Mesendoderm (in vitro differentiated cells): ENCODE measurements around the gene SPEF2.

Experiments
- DNase-seq: peaks from one replicate; pipeline ENCODE4 v3.0.0; 2013
- H2AK5ac ChIP-seq: 2 replicates; pipeline ENCODE4 v1.6.1; 2013; ENCODE audit warnings: low read length, inconsistent platforms
- H2BK120ac ChIP-seq: 2 replicates; pipeline ENCODE4 v1.6.1; 2013; ENCODE audit warnings: low read depth, mild to moderate bottlenecking, low read length, moderate library complexity, mixed read lengths
- H2BK15ac ChIP-seq: replicated peaks from 2 replicates; pipeline ENCODE4 v1.6.1; 2013; ENCODE audit warnings: low read depth, mild to moderate bottlenecking, moderate library complexity
- H2BK5ac ChIP-seq: 2 replicates; pipeline ENCODE4 v1.6.1; 2013; ENCODE audit warnings: low read length, inconsistent platforms
- H3K18ac ChIP-seq: 2 replicates; pipeline ENCODE4 v1.6.1; 2013; ENCODE audit warnings: mild to moderate bottlenecking, low read length, mixed read lengths
- H3K23ac ChIP-seq: one replicate; pipeline ENCODE4 v1.6.1; 2013; ENCODE audit warnings: low read length
- H3K27ac ChIP-seq: 2 replicates; pipeline ENCODE4 v1.5.1; 2013; ENCODE audit warnings: low read depth, mild to moderate bottlenecking, inconsistent platforms, low read length, moderate library complexity
- H3K27me3 ChIP-seq: 2 replicates; pipeline ENCODE4 v1.6.1; 2013; ENCODE audit warnings: low read length, control low read depth, mild to moderate bottlenecking, inconsistent platforms; ENCODE audit not compliant: insufficient read depth, poor library complexity
- H3K36me3 ChIP-seq: 2 replicates; pipeline ENCODE4 v1.6.1; 2013; ENCODE audit warnings: low read length, inconsistent platforms; ENCODE audit not compliant: control insufficient read depth, insufficient read depth
- H3K4ac ChIP-seq: one replicate; pipeline ENCODE4 v1.6.1; 2013; ENCODE audit warnings: low read depth, mild to moderate bottlenecking, low read length, moderate library complexity
- H3K4me1 ChIP-seq: 2 replicates; pipeline ENCODE4 v1.6.1; 2013; ENCODE audit warnings: low read depth, low read length, inconsistent platforms; ENCODE audit not compliant: control insufficient read depth
- H3K4me2 ChIP-seq: 2 replicates; pipeline ENCODE4 v1.6.1; 2013; ENCODE audit warnings: low read length
- H3K4me3 ChIP-seq: 2 replicates; pipeline ENCODE4 v1.5.1; 2013; ENCODE audit warnings: mild to moderate bottlenecking, low read length
- H3K56ac ChIP-seq: one replicate; pipeline ENCODE4 v1.6.1; 2013; ENCODE audit warnings: low read length
- H3K79me1 ChIP-seq: 2 replicates; pipeline ENCODE4 v1.6.1; 2013; ENCODE audit warnings: low read length, inconsistent platforms
- H3K79me2 ChIP-seq: 2 replicates; pipeline ENCODE4 v1.6.1; 2013; ENCODE audit warnings: mild to moderate bottlenecking, low read length; ENCODE audit not compliant: control insufficient read depth, insufficient read depth
- H3K9ac ChIP-seq: 2 replicates; pipeline ENCODE4 v1.6.1; 2013; ENCODE audit warnings: low read length, inconsistent platforms
- H4K5ac ChIP-seq: one replicate; pipeline ENCODE4 v1.6.1; 2013; ENCODE audit warnings: low read length
- H4K8ac ChIP-seq: one replicate; pipeline ENCODE4 v1.6.1; 2013; ENCODE audit warnings: low read depth, mild to moderate bottlenecking, control low read depth, low read length, moderate library complexity
- WGBS: extraction: QIAGEN DNeasy Blood & Tissue Kit; methylation state at CpG from one replicate; pipeline ENCODE4 v1.1.7; 2013; ENCODE audit warnings: low lambda C conversion rate, missing lambda C conversion rate; ENCODE audit not compliant: insufficient coverage; ENCODE audit errors: extremely low coverage; 5-methylcytosine and 5-hydroxymethylcytosine counted together

Gene SPEF2

DNA sequence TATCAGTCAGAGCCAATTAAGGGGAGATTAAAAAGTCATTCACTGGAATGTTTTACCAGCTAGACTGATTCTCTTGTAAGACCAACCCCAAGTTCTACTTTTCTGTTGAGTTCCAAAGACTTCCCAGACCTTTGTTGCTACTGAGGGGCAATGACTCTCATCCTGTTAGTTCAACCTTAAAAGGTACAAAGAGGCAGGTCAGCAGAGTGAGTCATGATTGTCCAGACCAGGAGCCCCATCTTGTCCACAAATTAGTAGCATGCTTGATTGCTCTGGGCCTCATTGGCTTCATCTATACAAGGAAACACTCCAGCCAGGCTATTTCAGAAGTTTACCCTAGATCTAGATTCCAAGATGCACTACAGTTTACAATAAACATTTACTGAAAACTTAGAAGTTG is 159.1 kb downstream of the SPEF2 start:
- Histone ChIP-seq H3K4ac (no peak overlapping the region), H3K23ac (no peak overlapping the region), H3K9ac (no peak overlapping the region), H3K27ac (no peak overlapping the region), H2BK15ac (no peak overlapping the region), H3K18ac (no peak overlapping the region), H4K8ac (no peak overlapping the region), H3K4me3 (no peak overlapping the region), H2BK5ac (no peak overlapping the region), H3K4me2 (no peak overlapping the region), H3K56ac (no peak overlapping the region), H2BK120ac (no peak overlapping the region), H3K27me3 (no peaks in the 10 kb centered on the region), H3K36me3 (no peaks in the 10 kb centered on the region), H4K5ac (no peak overlapping the region), H2AK5ac (no peak overlapping the region), H3K79me2 (no peaks in the 10 kb centered on the region), H3K79me1 (no peaks in the 10 kb centered on the region), H3K4me1 (no peaks in the 10 kb centered on the region)
- no peak for DNase-seq

DNA sequence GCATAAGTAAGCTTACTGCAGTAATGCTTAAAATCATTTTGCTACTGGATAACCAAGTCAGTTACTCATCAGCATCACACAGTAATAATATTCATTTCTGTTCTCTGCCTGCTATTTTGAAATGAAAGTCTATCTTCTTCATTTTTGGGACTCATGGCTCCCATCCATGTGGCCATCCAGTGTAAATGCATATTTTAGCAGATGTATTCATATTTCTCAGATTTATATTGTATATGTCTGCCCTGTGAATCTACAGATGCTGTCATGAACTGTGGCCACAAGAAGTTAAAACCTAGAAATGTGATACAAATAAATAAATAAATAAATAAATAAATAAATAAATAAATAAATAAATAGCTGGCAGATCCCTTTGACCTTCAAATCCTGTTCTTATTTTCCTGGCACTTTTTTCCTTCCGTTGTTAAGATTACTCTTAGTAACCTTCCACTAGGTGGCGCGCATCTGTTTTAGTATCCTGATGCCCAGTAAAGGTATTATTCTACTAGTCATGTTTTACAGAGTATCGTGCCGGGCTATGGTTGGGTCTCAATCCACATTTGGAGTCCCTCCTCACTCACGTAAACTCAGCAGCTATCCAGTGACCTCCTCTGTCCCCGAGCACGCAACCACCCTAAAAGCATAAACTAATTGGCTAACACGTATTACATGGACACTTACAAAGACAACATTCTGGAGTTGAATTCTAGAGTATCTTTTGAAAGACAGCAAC is 159.9 kb downstream of the SPEF2 start:
- H3K18ac ChIP-seq, result no peak overlapping the region
- no CpG with 5 or more reads among the region's 9 CpGs for WGBS
- no peak overlapping the region for H3K9ac ChIP-seq
- no peaks in the 10 kb centered on the region for H3K79me1 ChIP-seq
- no peak overlapping the region for H3K4me2 ChIP-seq
- peak; percentile 85 for DNase-seq
- no peak overlapping the region for H2BK120ac ChIP-seq
- no peaks in the 10 kb centered on the region for H3K4me1 ChIP-seq
- H3K4me3 ChIP-seq, result no peak overlapping the region
- no peaks in the 10 kb centered on the region for H3K36me3 ChIP-seq
- no peak overlapping the region for H4K5ac ChIP-seq
- H3K27ac ChIP-seq, result no peak overlapping the region
- H3K4ac ChIP-seq, result no peak overlapping the region
- no peak overlapping the region for H2BK5ac ChIP-seq
- H2AK5ac ChIP-seq, result no peak overlapping the region
- H3K56ac ChIP-seq, result no peak overlapping the region
- H3K27me3 ChIP-seq, result no peaks in the 10 kb centered on the region
- H2BK15ac ChIP-seq, result no peak overlapping the region
- H4K8ac ChIP-seq, result no peak overlapping the region
- H3K79me2 ChIP-seq, result no peaks in the 10 kb centered on the region
- no peak overlapping the region for H3K23ac ChIP-seq

DNA sequence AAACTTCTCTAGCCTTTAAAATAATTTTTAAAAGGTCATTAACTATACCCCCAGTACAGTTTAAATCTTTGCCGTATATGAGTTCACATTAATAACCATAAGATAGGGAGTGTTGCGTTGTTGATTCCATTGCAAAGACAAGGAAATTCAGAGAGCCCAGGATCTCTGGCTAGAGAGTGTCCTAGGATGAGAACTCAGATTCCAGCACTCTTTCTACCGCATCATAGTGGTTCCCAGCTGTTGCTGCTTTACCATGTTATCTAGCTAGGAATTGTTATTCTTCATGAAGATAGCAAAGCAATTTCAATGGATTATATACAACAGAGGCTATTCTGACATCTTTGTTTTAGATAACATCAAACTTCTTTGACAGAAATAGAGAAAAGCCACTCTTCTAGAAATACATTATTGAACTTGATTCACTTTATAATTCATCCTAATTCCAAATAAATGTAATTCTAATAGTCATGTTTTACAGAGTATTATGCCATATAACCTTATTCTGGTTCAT is 160.7 kb downstream of the SPEF2 start:
- Histone ChIP-seq H3K79me1 (no peaks in the 10 kb centered on the region), H2BK15ac (no peak overlapping the region), H4K5ac (no peak overlapping the region), H2BK5ac (no peak overlapping the region), H3K27me3 (no peaks in the 10 kb centered on the region), H3K4me3 (no peak overlapping the region), H3K56ac (no peak overlapping the region), H4K8ac (no peak overlapping the region), H2AK5ac (no peak overlapping the region), H3K4ac (no peak overlapping the region), H3K18ac (no peak overlapping the region), H3K36me3 (no peaks in the 10 kb centered on the region), H3K79me2 (no peaks in the 10 kb centered on the region), H3K9ac (no peak overlapping the region), H3K27ac (no peak overlapping the region), H3K23ac (no peak overlapping the region), H3K4me1 (no peaks in the 10 kb centered on the region), H2BK120ac (no peak overlapping the region), H3K4me2 (no peak overlapping the region)
- no peak for DNase-seq
- WGBS, result no CpG with 5 or more reads among the region's 3 CpGs

DNA sequence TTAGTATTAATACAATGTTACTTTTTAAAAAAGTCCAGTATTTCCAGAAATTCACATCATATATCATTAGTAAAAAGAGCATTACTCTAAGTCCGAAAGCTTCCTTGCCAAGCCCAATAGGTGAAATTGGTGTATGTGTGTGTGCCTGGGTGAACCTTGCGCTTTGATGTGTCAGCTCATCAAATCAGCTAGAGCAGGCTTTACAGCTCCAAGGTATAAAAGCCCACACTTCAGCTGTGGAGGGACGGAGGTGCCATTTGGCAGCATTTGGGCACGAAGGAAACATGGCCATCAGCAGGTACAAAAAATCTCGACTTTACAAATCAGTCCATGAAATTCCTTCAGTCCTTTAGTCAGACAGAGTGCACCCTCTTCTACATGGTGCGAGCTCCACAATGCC is 162.6 kb downstream of the SPEF2 start:
- no peak overlapping the region for H3K4me3 ChIP-seq
- H3K36me3 ChIP-seq, result no peaks in the 10 kb centered on the region
- no peak overlapping the region for H3K9ac ChIP-seq
- WGBS, result no CpG with 5 or more reads among the region's 6 CpGs
- no peak overlapping the region for H3K18ac ChIP-seq
- no peak overlapping the region for H2BK120ac ChIP-seq
- H3K4ac ChIP-seq, result no peak overlapping the region
- no peak overlapping the region for H2AK5ac ChIP-seq
- DNase-seq, result no peak
- no peak overlapping the region for H2BK15ac ChIP-seq
- H3K27me3 ChIP-seq, result no peaks in the 10 kb centered on the region
- H4K8ac ChIP-seq, result no peak overlapping the region
- no peaks in the 10 kb centered on the region for H3K79me2 ChIP-seq
- H2BK5ac ChIP-seq, result no peak overlapping the region
- H3K4me2 ChIP-seq, result no peak overlapping the region
- no peak overlapping the region for H4K5ac ChIP-seq
- no peak overlapping the region for H3K56ac ChIP-seq
- no peaks in the 10 kb centered on the region for H3K79me1 ChIP-seq
- H3K27ac ChIP-seq, result no peak overlapping the region
- no peaks in the 10 kb centered on the region for H3K4me1 ChIP-seq
- H3K23ac ChIP-seq, result no peak overlapping the region

DNA sequence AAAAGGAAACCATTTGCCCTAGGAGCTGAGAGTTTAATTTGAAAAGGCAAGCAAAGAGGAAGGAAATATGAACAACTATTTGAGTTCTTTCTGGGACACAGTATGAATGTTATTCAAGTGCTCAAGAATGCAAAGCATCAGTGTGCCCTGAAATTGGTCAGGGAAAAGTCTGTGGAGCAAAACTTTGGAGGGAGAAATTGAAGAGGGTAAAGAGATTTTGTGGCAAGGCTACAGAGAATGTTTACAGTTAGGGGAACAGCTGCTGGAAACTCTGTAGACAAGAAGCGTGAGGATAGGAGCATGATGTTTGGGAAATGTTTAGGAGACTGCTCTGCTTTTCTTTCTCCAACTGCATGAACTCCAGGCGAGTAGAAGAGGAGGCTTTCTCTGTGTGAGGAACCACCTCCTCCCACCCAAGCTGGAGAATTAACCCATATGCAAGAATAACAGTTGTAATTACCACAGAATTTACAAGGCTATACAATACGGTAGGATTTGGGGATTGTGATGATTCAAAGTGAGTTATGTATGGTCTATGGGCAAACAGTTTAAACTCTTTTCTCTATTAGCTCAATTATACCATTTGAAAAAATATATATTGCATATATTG is 163.6 kb downstream of the SPEF2 start:
- Histone ChIP-seq H3K27ac (no peak overlapping the region), H2BK5ac (no peak overlapping the region), H3K9ac (no peak overlapping the region), H3K56ac (no peak overlapping the region), H4K8ac (no peak overlapping the region), H3K4me2 (no peak overlapping the region), H3K4ac (no peak overlapping the region), H2AK5ac (no peak overlapping the region), H3K27me3 (no peaks in the 10 kb centered on the region), H3K36me3 (no peaks in the 10 kb centered on the region), H3K79me1 (no peaks in the 10 kb centered on the region), H3K18ac (no peak overlapping the region), H3K79me2 (no peaks in the 10 kb centered on the region), H4K5ac (no peak overlapping the region), H3K4me1 (no peaks in the 10 kb centered on the region), H2BK15ac (no peak overlapping the region), H2BK120ac (no peak overlapping the region), H3K23ac (no peak overlapping the region), H3K4me3 (no peak overlapping the region)
- WGBS, result no CpG with 5 or more reads among the region's 3 CpGs
- no peak for DNase-seq

DNA sequence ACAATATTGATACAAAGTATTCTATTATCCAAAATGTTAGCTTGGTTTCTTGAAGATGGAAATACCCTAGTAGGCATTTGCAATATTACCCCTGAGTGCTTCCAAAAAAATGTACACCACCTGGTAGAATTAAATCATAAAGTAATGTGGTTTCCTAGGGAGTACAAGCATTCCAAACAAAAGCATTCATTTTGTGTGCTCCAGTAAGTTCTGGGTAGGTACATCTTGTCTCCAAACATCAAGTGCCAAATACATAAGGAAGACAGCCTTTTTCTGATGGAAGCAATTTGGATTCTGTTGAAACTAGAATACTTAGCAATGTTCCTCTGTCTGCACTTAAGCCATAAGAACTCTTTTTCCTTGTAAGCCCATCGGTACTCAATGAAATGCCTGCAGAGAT is 165.9 kb downstream of the SPEF2 start:
- Histone ChIP-seq H3K4me1 (no peaks in the 10 kb centered on the region), H3K4me3 (no peak overlapping the region), H3K4me2 (no peak overlapping the region), H3K23ac (no peak overlapping the region), H4K5ac (no peak overlapping the region), H3K9ac (no peak overlapping the region), H3K4ac (no peak overlapping the region), H3K27ac (no peak overlapping the region), H2BK15ac (no peak overlapping the region), H3K18ac (no peak overlapping the region), H3K79me2 (no peaks in the 10 kb centered on the region), H3K79me1 (no peaks in the 10 kb centered on the region), H2BK120ac (no peak overlapping the region), H3K56ac (no peak overlapping the region), H2AK5ac (no peak overlapping the region), H4K8ac (no peak overlapping the region), H3K36me3 (no peaks in the 10 kb centered on the region), H2BK5ac (no peak overlapping the region), H3K27me3 (no peaks in the 10 kb centered on the region)
- no CpG with 5 or more reads among the region's 1 CpG for WGBS
- DNase-seq, result no peak
